Fibroblast of lung (primary cell): ENCODE measurements around the gene PTPRE. TPM values are rescaled to one million over a fixed set of nuclear protein-coding genes. Genes with fewer than 3 reads are reported as not detected.

ENCODE experiments used
- DNase-seq, 2 donors: peaks; one replicate each; pipeline versions ENCODE4 v3.0.0 to v3.0.0-alpha.2; 2010; ENCODE audit warnings: low read depth in 2 of 2
- H2AFZ ChIP-seq: 2 replicates; pipeline ENCODE4 v1.5.1; 2012; ENCODE audit warnings: low read length, control low read depth, inconsistent platforms
- H3K27ac ChIP-seq: 2 replicates; pipeline ENCODE4 v1.5.1; 2011; ENCODE audit warnings: low read length, control low read depth; ENCODE audit not compliant: insufficient read depth
- H3K27me3 ChIP-seq: 2 replicates; pipeline ENCODE4 v1.5.1; 2011; ENCODE audit warnings: mild to moderate bottlenecking, low read length; ENCODE audit not compliant: control insufficient read depth, insufficient read depth
- H3K36me3 ChIP-seq: 2 replicates; pipeline ENCODE4 v1.5.1; 2011; ENCODE audit warnings: low read length; ENCODE audit not compliant: control insufficient read depth, insufficient read depth
- H3K4me1 ChIP-seq: 2 replicates; pipeline ENCODE4 v1.5.1; 2011; ENCODE audit warnings: low read length; ENCODE audit not compliant: control insufficient read depth, insufficient read depth; ENCODE audit errors: extremely low read depth
- H3K4me2 ChIP-seq: 2 replicates; pipeline ENCODE4 v1.5.1; 2011; ENCODE audit warnings: low read length, control low read depth; ENCODE audit not compliant: insufficient read depth; ENCODE audit errors: extremely low read depth
- H3K4me3 ChIP-seq, 4 experiments: fragments of 200-600 bp in 1 of 4; sonication (generic) in 1 of 4; replicated peaks in 1 of 4; 2 replicates each; pipeline ENCODE4 v1.5.1; 2011 to 2016; ENCODE audit warnings: low read length in 4 of 4, low read depth in 3 of 4, mild to moderate bottlenecking in 3 of 4, control low read depth in 2 of 4, inconsistent platforms in 1 of 4, mixed read lengths in 1 of 4; ENCODE audit not compliant: insufficient read depth in 1 of 4; ENCODE audit errors: control extremely low read depth in 1 of 4
- H3K79me2 ChIP-seq: 2 replicates; pipeline ENCODE4 v1.5.1; 2012; ENCODE audit warnings: mild to moderate bottlenecking, low read length, inconsistent platforms; ENCODE audit not compliant: control insufficient read depth, insufficient read depth
- H3K9ac ChIP-seq: 2 replicates; pipeline ENCODE4 v1.5.1; 2011; ENCODE audit warnings: mild to moderate bottlenecking, low read length, control low read depth; ENCODE audit not compliant: insufficient read depth
- H3K9me3 ChIP-seq: 2 replicates; pipeline ENCODE4 v1.5.1; 2012; ENCODE audit warnings: low read depth, low read length; ENCODE audit not compliant: control insufficient read depth, insufficient read depth
- H4K20me1 ChIP-seq: 2 replicates; pipeline ENCODE4 v1.5.1; 2011; ENCODE audit warnings: low read length; ENCODE audit not compliant: control insufficient read depth, insufficient read depth; ENCODE audit errors: extremely low read depth
- EZH2 ChIP-seq: IDR thresholded peaks from 2 replicates; pipeline ENCODE4 v1.5.1; 2012; ENCODE audit warnings: low read length, control low read depth, mild to moderate bottlenecking; ENCODE audit errors: missing control alignments
- polyA plus RNA-seq, 2 donors: library from polyadenylated mRNA; depleted of rRNA in 1 of 2; stranded (reverse) in 1 of 2; unstranded in 1 of 2; fragments of >200 nt; gene quantifications; 2 replicates each; pipeline ENCODE4 v1.2.1, GENCODE V29; 2011 to 2012; ENCODE audit warnings: missing spikeins in 1 of 2
- total RNA-seq: library from RNA; depleted of rRNA; stranded (reverse); fragments of >200 nt; gene quantifications from 2 replicates; pipeline ENCODE4 v1.2.1, GENCODE V29; 2014
- TF ChIP-seq, protein P1 (sequence below), 2 donors: IDR thresholded peaks in 1 of 2; conservative IDR thresholded peaks in 1 of 2; 1 replicate in 1 of 2; 2 replicates in 1 of 2; pipeline ENCODE4 v1.5.1; 2011 to 2012; ENCODE audit warnings: low read length in 2 of 2, control low read depth in 1 of 2, inconsistent platforms in 1 of 2, low read depth in 1 of 2, mild to moderate bottlenecking in 1 of 2

PTPRE gene
- total and polyA plus RNA-seq, 2 donors (not counting 1 experiment from before 2014, with no cell fraction given) = 0.75 to 1.8 TPM

DNA sequence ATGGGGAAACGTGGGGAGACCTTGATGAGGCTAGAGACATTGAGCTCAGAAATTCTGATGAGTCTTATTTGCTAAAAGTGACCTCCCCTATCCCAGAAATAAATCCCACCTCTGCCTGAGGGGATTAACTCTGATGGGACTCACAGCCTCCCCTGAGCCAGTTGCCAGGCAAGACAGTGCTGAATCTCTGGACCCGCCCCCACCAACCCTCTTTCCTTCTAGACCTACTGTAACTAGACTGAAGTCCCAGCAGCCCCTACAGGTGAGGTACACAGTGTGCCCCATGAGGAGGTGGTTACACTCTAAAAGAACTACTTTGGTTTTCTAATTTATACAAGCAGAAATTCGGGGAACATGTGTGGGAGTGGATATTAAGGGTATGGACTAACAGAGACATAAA, 42.9 kb downstream of the PTPRE start:
- H3K4me2 ChIP-seq = no peak overlapping the region
- DNase-seq = no peak
- no peaks in the 10 kb centered on the region for H3K27me3 ChIP-seq
- no peak overlapping the region for H2AFZ ChIP-seq
- H3K9ac ChIP-seq = no peak overlapping the region
- H4K20me1 ChIP-seq = no peaks in the 10 kb centered on the region
- H3K27ac ChIP-seq = no peak overlapping the region
- H3K9me3 ChIP-seq = no peaks in the 10 kb centered on the region
- no peaks in the 10 kb centered on the region for H3K79me2 ChIP-seq
- H3K36me3 ChIP-seq = no peaks in the 10 kb centered on the region
- H3K4me1 ChIP-seq = no peaks in the 10 kb centered on the region
- H3K4me3 ChIP-seq = no peak overlapping the region
- TF ChIP-seq, protein P1, sequence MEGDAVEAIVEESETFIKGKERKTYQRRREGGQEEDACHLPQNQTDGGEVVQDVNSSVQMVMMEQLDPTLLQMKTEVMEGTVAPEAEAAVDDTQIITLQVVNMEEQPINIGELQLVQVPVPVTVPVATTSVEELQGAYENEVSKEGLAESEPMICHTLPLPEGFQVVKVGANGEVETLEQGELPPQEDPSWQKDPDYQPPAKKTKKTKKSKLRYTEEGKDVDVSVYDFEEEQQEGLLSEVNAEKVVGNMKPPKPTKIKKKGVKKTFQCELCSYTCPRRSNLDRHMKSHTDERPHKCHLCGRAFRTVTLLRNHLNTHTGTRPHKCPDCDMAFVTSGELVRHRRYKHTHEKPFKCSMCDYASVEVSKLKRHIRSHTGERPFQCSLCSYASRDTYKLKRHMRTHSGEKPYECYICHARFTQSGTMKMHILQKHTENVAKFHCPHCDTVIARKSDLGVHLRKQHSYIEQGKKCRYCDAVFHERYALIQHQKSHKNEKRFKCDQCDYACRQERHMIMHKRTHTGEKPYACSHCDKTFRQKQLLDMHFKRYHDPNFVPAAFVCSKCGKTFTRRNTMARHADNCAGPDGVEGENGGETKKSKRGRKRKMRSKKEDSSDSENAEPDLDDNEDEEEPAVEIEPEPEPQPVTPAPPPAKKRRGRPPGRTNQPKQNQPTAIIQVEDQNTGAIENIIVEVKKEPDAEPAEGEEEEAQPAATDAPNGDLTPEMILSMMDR (conservative IDR thresholded peaks at IDR 0.05 in 1 of 2, IDR thresholded peaks at IDR 0.05 in 1 of 2; ENCODE audit: low read depth in 1 of 2, low read length in 2 of 2) = no peak
- TF ChIP-seq EZH2 = no peak

DNA sequence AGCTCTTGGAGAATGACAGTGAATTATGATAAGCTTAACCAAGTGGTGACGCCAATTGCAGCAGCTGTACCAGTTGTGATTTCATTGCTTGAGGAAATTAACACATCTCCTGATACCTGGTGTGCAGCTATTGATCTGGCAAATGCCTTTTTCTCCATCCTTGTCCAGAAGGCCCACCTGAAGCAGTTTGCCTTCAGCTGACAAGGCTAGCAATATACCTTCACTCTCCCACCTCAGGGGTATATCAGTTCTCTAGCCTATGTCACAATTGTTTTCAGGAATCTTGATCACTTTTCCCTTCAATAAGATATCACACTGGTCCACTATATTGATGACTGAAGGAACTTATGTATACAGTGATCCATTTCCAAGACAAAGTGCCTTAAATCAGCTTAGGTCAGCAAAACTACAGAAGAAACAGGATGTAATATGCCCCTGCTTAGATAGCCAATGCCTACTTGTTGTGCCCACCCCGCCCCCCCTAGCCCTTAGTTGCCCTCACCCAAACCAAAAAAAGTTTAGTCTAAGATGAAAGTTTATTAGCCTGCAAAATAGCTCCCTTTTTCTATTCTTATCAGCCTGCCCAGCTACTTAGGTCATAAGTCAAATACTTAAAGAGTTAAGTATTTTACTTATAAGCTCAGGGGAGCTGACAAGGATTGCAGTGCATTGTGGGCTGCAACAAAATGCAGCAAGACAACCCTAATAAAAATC, 45.1 kb downstream of the PTPRE start:
- Histone ChIP-seq H3K27ac (no peak overlapping the region), H3K4me3 (no peak overlapping the region), H3K79me2 (no peaks in the 10 kb centered on the region), H2AFZ (no peak overlapping the region), H4K20me1 (no peaks in the 10 kb centered on the region), H3K36me3 (no peaks in the 10 kb centered on the region), H3K9me3 (no peaks in the 10 kb centered on the region), H3K4me1 (no peaks in the 10 kb centered on the region), H3K27me3 (no peaks in the 10 kb centered on the region), H3K4me2 (no peak overlapping the region), H3K9ac (no peak overlapping the region)
- DNase-seq = no peak
- TF ChIP-seq EZH2 = no peak
- TF ChIP-seq, protein P1 (conservative IDR thresholded peaks at IDR 0.05 in 1 of 2, IDR thresholded peaks at IDR 0.05 in 1 of 2; ENCODE audit: low read depth in 1 of 2, low read length in 2 of 2) = no peak

DNA sequence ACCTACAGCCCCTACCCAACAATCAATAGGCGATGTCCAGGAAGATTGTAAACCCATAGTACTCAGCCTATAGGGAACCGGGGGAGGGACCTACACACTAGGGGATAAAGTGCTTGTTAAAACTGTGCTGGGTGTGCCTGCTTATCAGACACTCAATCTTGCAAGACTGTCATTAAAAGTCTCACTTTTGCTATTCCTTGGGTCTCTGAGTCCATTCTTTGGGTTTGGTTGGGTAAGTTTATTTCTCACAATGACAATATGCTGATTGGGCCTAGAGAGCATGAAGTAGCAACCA, 45.6 kb downstream of the PTPRE start:
- Histone ChIP-seq H3K9me3 (no peaks in the 10 kb centered on the region), H3K27ac (no peak overlapping the region), H3K9ac (no peak overlapping the region), H2AFZ (no peak overlapping the region), H3K4me2 (no peak overlapping the region), H3K27me3 (no peaks in the 10 kb centered on the region), H3K4me1 (no peaks in the 10 kb centered on the region), H3K79me2 (no peaks in the 10 kb centered on the region), H3K36me3 (no peaks in the 10 kb centered on the region), H3K4me3 (no peak overlapping the region), H4K20me1 (no peaks in the 10 kb centered on the region)
- TF ChIP-seq, protein P1 (conservative IDR thresholded peaks at IDR 0.05 in 1 of 2, IDR thresholded peaks at IDR 0.05 in 1 of 2; ENCODE audit: low read depth in 1 of 2, low read length in 2 of 2) = no peak
- no peak for TF ChIP-seq EZH2
- DNase-seq = no peak
